ENCODE results near the gene GNAI3.

- TF ChIP-seq EZH2phosphoT487 (IDR thresholded peaks at IDR 0.05; ENCODE audit: borderline replicate concordance, low read length), result no peak
- TF ChIP-seq CTCF (conservative IDR thresholded peaks at IDR 0.05; ENCODE audit: low read depth, low read length), result no peak
Observed at GRCh38 chr1:109531826-109532364, 16.5 kb upstream of the GNAI3 start.

All from PC-3 (cell line).